GM12878 (cell line): Measurements from ENCODE around the gene MCHR1. TPM values are rescaled to one million over a fixed set of nuclear protein-coding genes. Genes with fewer than 3 reads are reported as not detected.

Experiments
- ATAC-seq: fragments of 200-7000 bp; cut with Tn5 transposase; 3 replicates; pipeline ENCODE4 v1.9.1; 2020; ENCODE audit warnings: mild to moderate bottlenecking, moderate library complexity
- BruUV-seq: library from RNA; stranded (reverse); fragments of 400-500 nt; replicated peaks from 2 replicates; lab custom pipeline; 2021; lab: Mats Ljungman, UMichigan
- CTCF ChIA-PET: fragments of 300-600 bp; sonication (Branson Sonifier 250); formaldehyde crosslinking; extraction: SDS; loops from one replicate; lab custom pipeline; 2021; ENCODE audit warnings: inconsistent platforms; lab: Yijun Ruan, JAX
- POLR2A ChIA-PET: fragments of 350-600 bp; formaldehyde crosslinking; extraction: SDS; loops from one replicate; lab custom pipeline; 2021; ENCODE audit warnings: inconsistent platforms; lab: Charles Lee
- RAD21 ChIA-PET: fragments of 300-600 bp; sonication (Branson Sonifier 250); formaldehyde crosslinking; loops from one replicate; lab custom pipeline; 2023; ENCODE audit warnings: antibody characterized with exemption; ENCODE audit not compliant: unreplicated experiment; lab: Charles Lee
- SMC1A ChIA-PET: fragments of 300-600 bp; sonication (Branson Sonifier 250); formaldehyde crosslinking; loops from one replicate; lab custom pipeline; 2023; ENCODE audit not compliant: unreplicated experiment, uncharacterized antibody; lab: Charles Lee
- DNase-seq: peaks from one replicate; pipeline ENCODE4 v3.0.0-alpha.2; 2011; ENCODE audit warnings: low read depth, low spot score
- FAIRE-seq: peaks from 3 replicates; lab custom pipeline; 2011; peaks lifted over from hg19 to GRCh38; lab: Jason Lieb, UNC
- H2AFZ ChIP-seq: 2 replicates; pipeline ENCODE4 v1.6.0; 2011; ENCODE audit warnings: low read depth, low read length, control low read depth; ENCODE audit not compliant: control insufficient read depth
- H3K27ac ChIP-seq: 2 replicates; pipeline ENCODE4 v1.5.1; 2011; ENCODE audit warnings: control low read depth; ENCODE audit not compliant: control insufficient read depth, insufficient read depth
- H3K27me3 ChIP-seq, 2 experiments: replicated peaks in 1 of 2; 2 replicates each; pipeline versions ENCODE4 v1.6.0 to v1.6.1; 2011; ENCODE audit warnings: low read length in 1 of 2; ENCODE audit not compliant: control insufficient read depth in 2 of 2, insufficient read depth in 2 of 2
- H3K36me3 ChIP-seq, 2 experiments: 2 replicates each; pipeline ENCODE4 v1.5.1; 2011; ENCODE audit warnings: low read length in 1 of 2; ENCODE audit not compliant: control insufficient read depth in 2 of 2, insufficient read depth in 2 of 2
- H3K4me1 ChIP-seq: 2 replicates; pipeline ENCODE4 v1.6.1; 2011; ENCODE audit warnings: mild to moderate bottlenecking, low read length, moderate library complexity, mixed read lengths; ENCODE audit not compliant: control insufficient read depth, insufficient read depth
- H3K4me2 ChIP-seq: 2 replicates; pipeline ENCODE4 v1.6.0; 2011; ENCODE audit warnings: control low read depth; ENCODE audit not compliant: control insufficient read depth, insufficient read depth
- H3K4me3 ChIP-seq: fragments of 200-600 bp; sonication (generic); 2 replicates; pipeline ENCODE4 v1.5.1; 2016
- H3K79me2 ChIP-seq: 2 replicates; pipeline ENCODE4 v1.6.0; 2011; ENCODE audit warnings: low read length; ENCODE audit not compliant: control insufficient read depth, insufficient read depth
- H3K9ac ChIP-seq: 2 replicates; pipeline ENCODE4 v1.8.0; 2011; ENCODE audit warnings: low read length, control low read depth, mixed read lengths; ENCODE audit not compliant: control insufficient read depth, insufficient read depth
- H3K9me3 ChIP-seq: replicated peaks from 3 replicates; pipeline ENCODE4 v1.5.1; 2011; ENCODE audit warnings: mild to moderate bottlenecking, low read length; ENCODE audit not compliant: control insufficient read depth, insufficient read depth
- H4K20me1 ChIP-seq: 2 replicates; pipeline ENCODE4 v1.6.0; 2011; ENCODE audit not compliant: control insufficient read depth, insufficient read depth
- CBFB ChIP-seq: IDR thresholded peaks from 2 replicates; pipeline ENCODE4 v1.6.1; 2016; ENCODE audit warnings: antibody characterized with exemption, low read depth
- CREB1 ChIP-seq: IDR thresholded peaks from 2 replicates; pipeline ENCODE4 v1.6.1; 2012; ENCODE audit warnings: low read depth, mild to moderate bottlenecking, inconsistent platforms
- DPF2 ChIP-seq: fragments of 450-650 bp; IDR thresholded peaks from 2 replicates; pipeline ENCODE4 v1.6.1; 2017; ENCODE audit warnings: mild to moderate bottlenecking
- HCFC1 ChIP-seq: fragments of 150-350 bp; IDR thresholded peaks from 2 replicates; pipeline ENCODE4 v1.6.1; 2014; ENCODE audit warnings: low read length
- KLF5 ChIP-seq: fragments of 450-650 bp; IDR thresholded peaks from 2 replicates; pipeline ENCODE4 v1.6.1; 2014; ENCODE audit warnings: mild to moderate bottlenecking; ENCODE audit not compliant: partially characterized antibody
- RFX5 ChIP-seq: IDR thresholded peaks from 2 replicates; pipeline ENCODE4 v1.6.1; 2011; ENCODE audit warnings: low read depth, low read length, improper control_type of control experiment
- SMAD5 ChIP-seq: IDR thresholded peaks from 2 replicates; pipeline ENCODE4 v1.6.1; 2016; ENCODE audit warnings: antibody characterized with exemption, low read depth
- SP1 ChIP-seq: IDR thresholded peaks from one replicate; pipeline ENCODE4 v1.6.1; 2011; ENCODE audit warnings: low read depth, low read length
- WRNIP1 ChIP-seq: IDR thresholded peaks from 2 replicates; pipeline ENCODE4 v1.6.1; 2011; ENCODE audit warnings: low read depth, low read length, improper control_type of control experiment, borderline replicate concordance
- ZNF384 ChIP-seq: IDR thresholded peaks from 2 replicates; pipeline ENCODE4 v1.6.1; 2012; ENCODE audit warnings: low read depth, mild to moderate bottlenecking, low read length, improper control_type of control experiment, borderline replicate concordance
- WGBS: methylation state at CpG from one replicate; pipeline ENCODE4 v1.1.6; 2016; ENCODE audit warnings: low lambda C conversion rate; ENCODE audit not compliant: insufficient replicate concordance, insufficient coverage; ENCODE audit errors: missing lambda C conversion rate; 5-methylcytosine and 5-hydroxymethylcytosine counted together
- in situ Hi-C: fragments of 300-500 bp; cut with MboI; formaldehyde crosslinking; loops from 9 replicates; pipeline ENCODE4 v1.14.3; 2018; ENCODE audit warnings: mixed read lengths
- intact Hi-C: fragments of 100-400 bp; cut with micrococcal nuclease; formaldehyde crosslinking; loops from one replicate; pipeline ENCODE4 v1.14.2; 2022; ENCODE audit not compliant: unreplicated experiment
- polyA plus RNA-seq, 11 experiments: library from polyadenylated mRNA; depleted of rRNA in 4 of 11; unstranded in 6 of 11; stranded (reverse) in 5 of 11; fragments of >200 nt; fragmentation: Nextera tagmentation in 4 of 11; fragmentation: Illumina TruSeq in 1 of 11; extraction: Ambion mirVana in 4 of 11; extraction: Trizol in 1 of 11; gene quantifications; 1 replicate in 1 of 11; 2 replicates in 10 of 11; pipeline versions ENCODE4 v1.2.1 to v1.2.3, GENCODE V29; 2011 to 2016; ENCODE audit warnings: inconsistent platforms in 2 of 11, missing spikeins in 2 of 11, low read depth in 1 of 11
- total RNA-seq, 4 experiments: library from RNA; depleted of rRNA in 3 of 4; stranded (reverse); fragments of >200 nt in 3 of 4; fragmentation: Illumina TruSeq in 1 of 4; extraction: Trizol in 1 of 4; gene quantifications; 2 replicates each; pipeline versions ENCODE4 v1.2.1 to v1.2.3, GENCODE V29; 2013 to 2021
- TF ChIP-seq, protein P1 (sequence below): IDR thresholded peaks from 2 replicates; pipeline ENCODE4 v1.6.1; 2012; ENCODE audit warnings: low read depth, low read length, improper control_type of control experiment

Gene MCHR1
- total and polyA plus RNA-seq, 10 of the 15 experiments (the other 5 are each of a cell fraction or from before 2014, with no cell fraction given), result not detected

DNA sequence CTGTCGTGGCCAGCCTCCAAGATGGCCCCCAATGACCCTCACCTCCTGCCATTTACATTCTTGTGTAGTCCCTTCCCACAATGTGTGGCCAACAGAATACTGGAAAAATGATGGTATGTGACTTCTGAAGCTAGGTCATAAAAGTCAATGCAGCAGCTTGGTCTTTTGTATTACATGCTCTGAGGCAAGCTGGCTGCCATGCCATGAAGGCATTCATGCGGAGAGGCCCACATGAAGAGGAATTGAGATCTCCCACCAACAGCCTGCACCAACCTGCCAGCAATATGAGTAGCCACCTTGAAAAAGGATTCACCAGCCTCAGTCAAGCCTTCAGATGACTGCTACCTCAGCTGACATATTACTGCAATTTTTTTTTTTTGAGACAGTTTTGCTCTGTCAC is 47.4 kb upstream of the MCHR1 start:
- H3K36me3 ChIP-seq, result no peaks in the 10 kb centered on the region
- ChIA-PET SMC1A (interaction anchor here (1.0 to 9.9 kb wide), 7 partner anchors 12 to 124 kb away, joined by 3 to 96 read pairs (median 9); no protein-coding TSS in a partner anchor), POLR2A (interaction anchor here (1.0 to 2.2 kb wide), 4 partner anchors 11 to 140 kb away, joined by 3 to 6 read pairs (median 4); no protein-coding TSS in a partner anchor), RAD21 (interaction anchor here (0.6 to 6.3 kb wide), 4 partner anchors 49 to 195 kb away, joined by 3 to 52 read pairs (median 4); no protein-coding TSS in a partner anchor), CTCF (interaction anchor here (0.6 to 9.3 kb wide), 7 partner anchors 13 to 107 kb away, joined by 3 to 79 read pairs (median 4); no protein-coding TSS in a partner anchor)
- no TSS peak for BruUV-seq
- peaks cover 7% of the 10 kb centered on the region for H3K4me1 ChIP-seq
- ATAC-seq, result no peak
- H3K4me2 ChIP-seq, result no peak overlapping the region
- FAIRE-seq, result no peak
- DNase-seq, result no peak
- H3K9ac ChIP-seq, result no peak overlapping the region
- WGBS, result 97% methylated on average over 2 of the region's 2 CpGs
- in situ Hi-C loops, result no loop called here
- peaks cover 2% of the 10 kb centered on the region; the same call in 2 of the 3 replicates for H3K9me3 ChIP-seq
- no peak overlapping the region for H3K27ac ChIP-seq
- TF ChIP-seq, protein P1, sequence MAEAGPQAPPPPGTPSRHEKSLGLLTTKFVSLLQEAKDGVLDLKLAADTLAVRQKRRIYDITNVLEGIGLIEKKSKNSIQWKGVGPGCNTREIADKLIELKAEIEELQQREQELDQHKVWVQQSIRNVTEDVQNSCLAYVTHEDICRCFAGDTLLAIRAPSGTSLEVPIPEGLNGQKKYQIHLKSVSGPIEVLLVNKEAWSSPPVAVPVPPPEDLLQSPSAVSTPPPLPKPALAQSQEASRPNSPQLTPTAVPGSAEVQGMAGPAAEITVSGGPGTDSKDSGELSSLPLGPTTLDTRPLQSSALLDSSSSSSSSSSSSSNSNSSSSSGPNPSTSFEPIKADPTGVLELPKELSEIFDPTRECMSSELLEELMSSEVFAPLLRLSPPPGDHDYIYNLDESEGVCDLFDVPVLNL, result no peak
- TF ChIP-seq CBFB (no peak), SP1 (no peak), SMAD5 (no peak), RFX5 (no peak), ZNF384 (no peak), KLF5 (no peak), HCFC1 (no peak), DPF2 (no peak), WRNIP1 (no peak), CREB1 (no peak)
- H3K79me2 ChIP-seq, result peaks cover 78% of the 10 kb centered on the region
- intact Hi-C loops, result loop anchor here (5.0 kb wide), 1 partner anchor 40 kb away; no protein-coding TSS in a partner anchor
- H3K4me3 ChIP-seq, result no peak overlapping the region
- H3K27me3 ChIP-seq, result no peaks in the 10 kb centered on the region
- H2AFZ ChIP-seq, result no peak overlapping the region
- no peaks in the 10 kb centered on the region for H4K20me1 ChIP-seq
